Heart left ventricle (tissue), 13 donors: ENCODE results near the gene POLD4.

Source experiments
- POLR2A ChIP-seq, 2 donors: fragments of 450-650 bp; IDR thresholded peaks; one replicate each; pipeline ENCODE4 v1.6.1; 2017; ENCODE audit warnings: antibody characterized with exemption in 2 of 2, mild to moderate bottlenecking in 2 of 2, moderate library complexity in 2 of 2
- TF ChIP-seq, protein P1 (sequence below), 12 donors: fragments of 200-600 bp; sonication (generic) in 4 of 12; IDR thresholded peaks; one replicate each; pipeline versions ENCODE4 v1.5.0 to v1.8.0; 2018 to 2022; ENCODE audit warnings: antibody characterized with exemption in 12 of 12, mild to moderate bottlenecking in 5 of 12
- donor health status: ischemic (EF 13 %, LVEDD 7.1; RV severe dilation, severe dysfunction).
- donor health status: DM: no; HTN: yes; CAD: no.
- donor health status: DM: no; HTN: no; CAD: no.
- donor health status: ischemic (EF 25% LVEDD 6.9; RV normal size, moderate dysfunction).
- donor health status: ischemic (EF 25% LVEDD 5.7; RV mildly dilated, moderate dysfunction).
- donor health status: ischemic (EF 35%, LVEDD 5.7; RV mildly dilated, moderate dysfunction).
- donor health status: nonischemic (EF 11% LVEDD 7.7; RV severe dilation, severe dysfunction).
- donor health status: DM: yes; HTN: yes; CAD: no.
- donor health status: PGD.
- donor health status: ischemic (EF 29% LVEDD 5.4; RV normal size, mild dysfunction).
- donor health status: nonischemic (EF 23%, LVEDD 6.1; RV moderate dilation, normal function).

DNA sequence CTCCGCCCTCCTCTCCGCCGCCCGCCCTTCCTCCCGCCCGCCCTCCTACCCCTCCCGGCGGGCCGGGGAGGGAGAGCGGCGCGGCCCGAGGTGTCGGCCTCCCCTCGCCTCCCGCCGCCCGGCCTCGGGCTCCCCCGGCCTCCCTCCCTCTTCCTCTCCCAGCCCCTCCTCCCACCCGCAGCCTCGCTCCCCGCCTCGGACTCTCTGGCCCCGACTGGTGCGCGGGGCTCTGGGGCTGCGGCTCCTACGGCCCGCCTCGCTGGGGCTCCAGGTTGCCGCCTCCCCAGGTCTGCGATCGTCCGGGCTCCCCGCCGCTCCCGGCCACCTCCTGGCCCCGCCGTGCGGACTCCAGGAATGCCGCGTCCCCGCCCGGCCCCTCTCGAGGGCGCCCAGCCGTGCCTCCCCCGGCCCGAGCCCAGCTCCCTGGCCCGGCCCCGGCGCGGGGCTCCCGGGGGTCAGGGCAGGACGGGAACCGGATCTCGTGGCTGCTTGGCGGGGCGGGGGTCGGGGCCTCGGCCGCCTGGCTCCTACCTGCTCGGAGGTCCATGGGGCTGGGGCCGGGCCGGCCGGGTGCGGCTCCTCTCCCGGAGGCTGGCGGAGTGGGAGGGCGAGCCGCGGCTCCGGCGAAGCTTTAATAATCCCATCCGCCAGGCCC lies 19.8 kb upstream of the POLD4 start, which contains the start of gene CLCF1:
- TF ChIP-seq, protein P1, sequence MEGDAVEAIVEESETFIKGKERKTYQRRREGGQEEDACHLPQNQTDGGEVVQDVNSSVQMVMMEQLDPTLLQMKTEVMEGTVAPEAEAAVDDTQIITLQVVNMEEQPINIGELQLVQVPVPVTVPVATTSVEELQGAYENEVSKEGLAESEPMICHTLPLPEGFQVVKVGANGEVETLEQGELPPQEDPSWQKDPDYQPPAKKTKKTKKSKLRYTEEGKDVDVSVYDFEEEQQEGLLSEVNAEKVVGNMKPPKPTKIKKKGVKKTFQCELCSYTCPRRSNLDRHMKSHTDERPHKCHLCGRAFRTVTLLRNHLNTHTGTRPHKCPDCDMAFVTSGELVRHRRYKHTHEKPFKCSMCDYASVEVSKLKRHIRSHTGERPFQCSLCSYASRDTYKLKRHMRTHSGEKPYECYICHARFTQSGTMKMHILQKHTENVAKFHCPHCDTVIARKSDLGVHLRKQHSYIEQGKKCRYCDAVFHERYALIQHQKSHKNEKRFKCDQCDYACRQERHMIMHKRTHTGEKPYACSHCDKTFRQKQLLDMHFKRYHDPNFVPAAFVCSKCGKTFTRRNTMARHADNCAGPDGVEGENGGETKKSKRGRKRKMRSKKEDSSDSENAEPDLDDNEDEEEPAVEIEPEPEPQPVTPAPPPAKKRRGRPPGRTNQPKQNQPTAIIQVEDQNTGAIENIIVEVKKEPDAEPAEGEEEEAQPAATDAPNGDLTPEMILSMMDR (IDR thresholded peaks at IDR 0.05), result no peak
- peak in 1 of 2 donors; percentile 15 for TF ChIP-seq POLR2A (IDR thresholded peaks at IDR 0.05)
